NT2/D1 (cell line): ENCODE measurements around the gene TRIP4.

Experiments used
- SUZ12 ChIP-seq: IDR thresholded peaks from 2 replicates; pipeline ENCODE4 v1.6.1; 2011; ENCODE audit not compliant: insufficient read length, insufficient read depth; ENCODE audit errors: extremely low read depth
- YY1 ChIP-seq: IDR thresholded peaks from 2 replicates; pipeline ENCODE4 v1.6.1; 2011; ENCODE audit not compliant: insufficient read length, insufficient read depth
- ZNF274 ChIP-seq: IDR thresholded peaks from 2 replicates; pipeline ENCODE4 v1.6.1; 2011; ENCODE audit warnings: mild to moderate bottlenecking, low read depth, low read length

DNA sequence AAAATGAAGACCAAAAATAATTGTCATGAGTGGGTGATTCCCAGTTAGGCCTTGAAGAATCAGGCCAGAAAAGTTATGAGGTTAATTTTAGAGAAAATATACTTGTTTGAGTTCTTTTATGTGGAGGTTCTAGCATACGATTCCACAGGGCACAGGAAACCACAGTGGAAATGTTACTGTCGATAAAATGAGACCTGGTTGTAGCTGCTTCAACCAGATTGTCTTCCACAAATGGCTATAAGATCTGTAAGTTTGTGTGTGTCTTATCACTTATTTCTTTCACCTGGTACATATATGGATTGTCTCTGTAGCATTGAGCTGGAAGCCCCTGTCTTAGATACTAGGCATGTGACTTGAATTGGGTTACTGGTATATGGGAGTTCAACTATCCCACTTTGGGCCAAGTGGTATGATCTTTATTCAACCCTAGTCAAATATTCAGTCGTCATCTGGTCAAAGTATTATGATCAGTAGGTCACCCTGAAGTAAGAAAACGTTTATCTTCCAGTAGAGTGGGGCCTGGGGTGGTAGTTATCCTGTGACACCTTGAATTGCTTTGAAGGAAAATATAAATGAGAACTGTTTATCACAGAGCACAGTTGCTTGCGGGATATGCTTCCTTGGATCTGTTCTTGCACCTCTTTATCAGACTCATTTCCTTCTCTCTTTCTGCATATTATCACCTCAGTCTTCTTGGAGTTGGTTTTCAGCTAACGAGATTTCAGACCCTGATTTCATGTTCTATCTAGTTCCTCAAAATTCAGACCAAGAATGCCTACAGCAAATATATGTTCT, 51.2 kb downstream of the TRIP4 start:
- TF ChIP-seq ZNF274 (no peak), YY1 (no peak), SUZ12 (no peak)
